HepG2 (cell line): ENCODE data around the gene P3H4. TPM values are rescaled to one million over a fixed set of nuclear protein-coding genes. Genes with fewer than 3 reads are reported as not detected.

Experiments
- ADNP ChIP-seq: sonication (generic); formaldehyde crosslinking; IDR thresholded peaks from 2 replicates; pipeline ENCODE4 v1.4.0; 2020; ENCODE audit warnings: missing genetic modification reagents
- HOXD1 ChIP-seq: sonication (generic); formaldehyde crosslinking; IDR thresholded peaks from 2 replicates; pipeline ENCODE4 v1.5.0; 2020; ENCODE audit warnings: missing genetic modification reagents
- NR2F6 ChIP-seq, 2 experiments: IDR thresholded peaks; 2 replicates each; pipeline ENCODE4 v1.6.1; 2016; ENCODE audit warnings: antibody characterized with exemption in 1 of 2, mild to moderate bottlenecking in 1 of 2
- PAX8 ChIP-seq: sonication (generic); formaldehyde crosslinking; IDR thresholded peaks from 2 replicates; pipeline ENCODE4 v1.8.0; 2022; ENCODE audit warnings: mild to moderate bottlenecking, missing genetic modification reagents, borderline replicate concordance
- PHF8 ChIP-seq: sonication (generic); formaldehyde crosslinking; IDR thresholded peaks from 2 replicates; pipeline ENCODE4 v1.5.0; 2020; ENCODE audit warnings: missing genetic modification reagents
- SATB2 ChIP-seq: sonication (generic); formaldehyde crosslinking; IDR thresholded peaks from 2 replicates; pipeline ENCODE4 v1.5.0; 2020; ENCODE audit warnings: missing genetic modification reagents
- U2AF2 ChIP-seq: fragments of 200-400 bp; formaldehyde crosslinking; IDR thresholded peaks from 2 replicates; pipeline ENCODE4 v1.6.1; 2017; ENCODE audit warnings: low read depth, mild to moderate bottlenecking, low read length
- ZNF33B ChIP-seq: sonication (generic); formaldehyde crosslinking; IDR thresholded peaks from 2 replicates; pipeline ENCODE4 v1.5.1; 2020; ENCODE audit warnings: mild to moderate bottlenecking, missing genetic modification reagents
- polyA plus RNA-seq, 8 experiments: library from polyadenylated mRNA; depleted of rRNA in 3 of 8; stranded (reverse) in 7 of 8; unstranded in 1 of 8; fragments of >200 nt; fragmentation: Illumina TruSeq in 4 of 8; extraction: Trizol in 4 of 8; gene quantifications; 2 replicates each; pipeline versions ENCODE4 v1.2.1 to v1.2.3, GENCODE V29; 2011 to 2016; ENCODE audit warnings: low read depth in 4 of 8, missing spikeins in 1 of 8, mixed read lengths in 1 of 8; ENCODE audit not compliant: insufficient read depth in 1 of 8
- total RNA-seq, 5 experiments: library from RNA; depleted of rRNA; stranded (reverse); fragments of >200 nt; fragmentation: Illumina TruSeq; extraction: Trizol; gene quantifications; 2 replicates each; pipeline ENCODE4 v1.2.3, GENCODE V29; 2016; ENCODE audit warnings: low read depth in 1 of 5
- TF ChIP-seq, protein P1 (sequence below): sonication (generic); formaldehyde crosslinking; IDR thresholded peaks from 2 replicates; pipeline ENCODE4 v1.8.1; 2023; ENCODE audit warnings: mild to moderate bottlenecking, missing genetic modification reagents
- TF ChIP-seq, protein P2 (sequence below): sonication (generic); formaldehyde crosslinking; IDR thresholded peaks from 2 replicates; pipeline ENCODE4 v1.4.0; 2020; ENCODE audit warnings: missing genetic modification reagents, borderline replicate concordance
- TF ChIP-seq, protein P3 (sequence below): sonication (generic); formaldehyde crosslinking; IDR thresholded peaks from 2 replicates; pipeline ENCODE4 v1.5.1; 2020; ENCODE audit warnings: mild to moderate bottlenecking, missing genetic modification reagents, moderate library complexity
- TF ChIP-seq, protein P4 (sequence below): sonication (generic); formaldehyde crosslinking; IDR thresholded peaks from 2 replicates; pipeline ENCODE4 v1.4.0; 2020; ENCODE audit warnings: mild to moderate bottlenecking, missing genetic modification reagents
- TF ChIP-seq, protein P5 (sequence below): sonication (generic); formaldehyde crosslinking; IDR thresholded peaks from 2 replicates; pipeline ENCODE4 v1.8.1; 2023; ENCODE audit warnings: mild to moderate bottlenecking, inconsistent platforms, moderate library complexity, missing genetic modification reagents, borderline replicate concordance
- TF ChIP-seq, protein P6 (sequence below): fragments of 450-650 bp; IDR thresholded peaks from 2 replicates; pipeline ENCODE4 v1.6.1; 2016

Gene P3H4
- total and polyA plus RNA-seq, 2 of the 13 experiments (the other 11 are each of a cell fraction or from before 2014, with no cell fraction given) = 37.1 to 50.6 TPM

DNA sequence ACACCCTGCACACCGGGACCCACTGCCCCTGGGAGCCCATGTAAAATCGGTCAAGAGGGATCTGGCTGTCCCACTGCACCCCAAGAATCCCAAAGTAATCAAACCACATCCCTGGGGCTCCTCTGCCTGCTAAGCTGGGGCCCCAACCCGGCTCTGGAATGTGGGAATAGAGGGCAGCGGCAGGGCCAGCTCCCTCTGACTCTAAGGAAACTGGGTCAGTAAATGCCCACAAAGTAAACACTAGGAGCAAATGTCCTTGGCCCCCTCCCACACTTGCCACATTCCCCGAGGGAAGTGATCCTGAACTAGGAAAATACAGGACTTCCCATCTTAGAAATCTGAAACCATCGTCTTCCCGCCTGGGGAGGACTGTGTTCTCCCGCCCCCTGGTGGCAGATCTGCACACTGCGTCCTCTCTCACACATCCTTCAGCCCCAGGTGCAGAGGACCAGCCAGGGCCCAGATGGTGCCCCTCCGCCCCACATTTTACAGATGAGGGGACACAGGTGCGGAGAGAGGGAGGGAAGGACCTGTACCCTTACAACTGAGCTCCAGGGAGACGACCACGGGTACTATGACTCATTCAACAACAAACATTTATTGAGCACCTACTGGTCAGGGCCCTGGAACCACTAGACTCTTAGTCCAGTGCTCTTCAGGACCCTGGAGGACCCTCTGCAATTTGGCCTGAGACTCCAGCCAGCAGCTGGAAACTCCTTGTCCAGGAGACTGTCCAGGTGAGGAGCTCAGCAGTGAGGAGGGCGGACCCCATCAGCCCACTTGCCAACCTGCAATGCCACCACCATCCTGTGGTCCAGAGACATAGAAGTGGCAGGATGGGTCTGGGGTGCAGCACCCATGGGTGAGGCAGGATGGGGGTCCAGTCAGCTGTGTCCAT is 10.1 kb downstream of the P3H4 start (continued):
- TF ChIP-seq, protein P1, sequence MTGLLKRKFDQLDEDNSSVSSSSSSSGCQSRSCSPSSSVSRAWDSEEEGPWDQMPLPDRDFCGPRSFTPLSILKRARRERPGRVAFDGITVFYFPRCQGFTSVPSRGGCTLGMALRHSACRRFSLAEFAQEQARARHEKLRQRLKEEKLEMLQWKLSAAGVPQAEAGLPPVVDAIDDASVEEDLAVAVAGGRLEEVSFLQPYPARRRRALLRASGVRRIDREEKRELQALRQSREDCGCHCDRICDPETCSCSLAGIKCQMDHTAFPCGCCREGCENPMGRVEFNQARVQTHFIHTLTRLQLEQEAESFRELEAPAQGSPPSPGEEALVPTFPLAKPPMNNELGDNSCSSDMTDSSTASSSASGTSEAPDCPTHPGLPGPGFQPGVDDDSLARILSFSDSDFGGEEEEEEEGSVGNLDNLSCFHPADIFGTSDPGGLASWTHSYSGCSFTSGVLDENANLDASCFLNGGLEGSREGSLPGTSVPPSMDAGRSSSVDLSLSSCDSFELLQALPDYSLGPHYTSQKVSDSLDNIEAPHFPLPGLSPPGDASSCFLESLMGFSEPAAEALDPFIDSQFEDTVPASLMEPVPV = peak; percentile 36; the same call in 1 of the 2 replicates
- TF ChIP-seq, protein P2, sequence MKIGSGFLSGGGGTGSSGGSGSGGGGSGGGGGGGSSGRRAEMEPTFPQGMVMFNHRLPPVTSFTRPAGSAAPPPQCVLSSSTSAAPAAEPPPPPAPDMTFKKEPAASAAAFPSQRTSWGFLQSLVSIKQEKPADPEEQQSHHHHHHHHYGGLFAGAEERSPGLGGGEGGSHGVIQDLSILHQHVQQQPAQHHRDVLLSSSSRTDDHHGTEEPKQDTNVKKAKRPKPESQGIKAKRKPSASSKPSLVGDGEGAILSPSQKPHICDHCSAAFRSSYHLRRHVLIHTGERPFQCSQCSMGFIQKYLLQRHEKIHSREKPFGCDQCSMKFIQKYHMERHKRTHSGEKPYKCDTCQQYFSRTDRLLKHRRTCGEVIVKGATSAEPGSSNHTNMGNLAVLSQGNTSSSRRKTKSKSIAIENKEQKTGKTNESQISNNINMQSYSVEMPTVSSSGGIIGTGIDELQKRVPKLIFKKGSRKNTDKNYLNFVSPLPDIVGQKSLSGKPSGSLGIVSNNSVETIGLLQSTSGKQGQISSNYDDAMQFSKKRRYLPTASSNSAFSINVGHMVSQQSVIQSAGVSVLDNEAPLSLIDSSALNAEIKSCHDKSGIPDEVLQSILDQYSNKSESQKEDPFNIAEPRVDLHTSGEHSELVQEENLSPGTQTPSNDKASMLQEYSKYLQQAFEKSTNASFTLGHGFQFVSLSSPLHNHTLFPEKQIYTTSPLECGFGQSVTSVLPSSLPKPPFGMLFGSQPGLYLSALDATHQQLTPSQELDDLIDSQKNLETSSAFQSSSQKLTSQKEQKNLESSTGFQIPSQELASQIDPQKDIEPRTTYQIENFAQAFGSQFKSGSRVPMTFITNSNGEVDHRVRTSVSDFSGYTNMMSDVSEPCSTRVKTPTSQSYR = no peak
- no peak for TF ChIP-seq PAX8 (CRISPR knock-in tag)
- TF ChIP-seq PHF8 (CRISPR knock-in tag) = 0 out of 2 replicates have a peak, but pooled peaks have one; percentile 34
- no peak for TF ChIP-seq SATB2
- no peak for TF ChIP-seq U2AF2
- TF ChIP-seq ADNP (CRISPR knock-in tag) = no peak
- no peak for TF ChIP-seq HOXD1
- no peak for TF ChIP-seq NR2F6 (IDR thresholded peaks at IDR 0.05)
- peak; percentile 56 for TF ChIP-seq NR2F6 (CRISPR knock-in tag; IDR thresholded peaks at IDR 0.05)
- no peak for TF ChIP-seq ZNF33B
- TF ChIP-seq, protein P3, sequence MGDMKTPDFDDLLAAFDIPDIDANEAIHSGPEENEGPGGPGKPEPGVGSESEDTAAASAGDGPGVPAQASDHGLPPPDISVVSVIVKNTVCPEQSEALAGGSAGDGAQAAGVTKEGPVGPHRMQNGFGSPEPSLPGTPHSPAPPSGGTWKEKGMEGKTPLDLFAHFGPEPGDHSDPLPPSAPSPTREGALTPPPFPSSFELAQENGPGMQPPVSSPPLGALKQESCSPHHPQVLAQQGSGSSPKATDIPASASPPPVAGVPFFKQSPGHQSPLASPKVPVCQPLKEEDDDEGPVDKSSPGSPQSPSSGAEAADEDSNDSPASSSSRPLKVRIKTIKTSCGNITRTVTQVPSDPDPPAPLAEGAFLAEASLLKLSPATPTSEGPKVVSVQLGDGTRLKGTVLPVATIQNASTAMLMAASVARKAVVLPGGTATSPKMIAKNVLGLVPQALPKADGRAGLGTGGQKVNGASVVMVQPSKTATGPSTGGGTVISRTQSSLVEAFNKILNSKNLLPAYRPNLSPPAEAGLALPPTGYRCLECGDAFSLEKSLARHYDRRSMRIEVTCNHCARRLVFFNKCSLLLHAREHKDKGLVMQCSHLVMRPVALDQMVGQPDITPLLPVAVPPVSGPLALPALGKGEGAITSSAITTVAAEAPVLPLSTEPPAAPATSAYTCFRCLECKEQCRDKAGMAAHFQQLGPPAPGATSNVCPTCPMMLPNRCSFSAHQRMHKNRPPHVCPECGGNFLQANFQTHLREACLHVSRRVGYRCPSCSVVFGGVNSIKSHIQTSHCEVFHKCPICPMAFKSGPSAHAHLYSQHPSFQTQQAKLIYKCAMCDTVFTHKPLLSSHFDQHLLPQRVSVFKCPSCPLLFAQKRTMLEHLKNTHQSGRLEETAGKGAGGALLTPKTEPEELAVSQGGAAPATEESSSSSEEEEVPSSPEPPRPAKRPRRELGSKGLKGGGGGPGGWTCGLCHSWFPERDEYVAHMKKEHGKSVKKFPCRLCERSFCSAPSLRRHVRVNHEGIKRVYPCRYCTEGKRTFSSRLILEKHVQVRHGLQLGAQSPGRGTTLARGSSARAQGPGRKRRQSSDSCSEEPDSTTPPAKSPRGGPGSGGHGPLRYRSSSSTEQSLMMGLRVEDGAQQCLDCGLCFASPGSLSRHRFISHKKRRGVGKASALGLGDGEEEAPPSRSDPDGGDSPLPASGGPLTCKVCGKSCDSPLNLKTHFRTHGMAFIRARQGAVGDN (CRISPR knock-in tag) = peak; percentile 51
- TF ChIP-seq, protein P4, sequence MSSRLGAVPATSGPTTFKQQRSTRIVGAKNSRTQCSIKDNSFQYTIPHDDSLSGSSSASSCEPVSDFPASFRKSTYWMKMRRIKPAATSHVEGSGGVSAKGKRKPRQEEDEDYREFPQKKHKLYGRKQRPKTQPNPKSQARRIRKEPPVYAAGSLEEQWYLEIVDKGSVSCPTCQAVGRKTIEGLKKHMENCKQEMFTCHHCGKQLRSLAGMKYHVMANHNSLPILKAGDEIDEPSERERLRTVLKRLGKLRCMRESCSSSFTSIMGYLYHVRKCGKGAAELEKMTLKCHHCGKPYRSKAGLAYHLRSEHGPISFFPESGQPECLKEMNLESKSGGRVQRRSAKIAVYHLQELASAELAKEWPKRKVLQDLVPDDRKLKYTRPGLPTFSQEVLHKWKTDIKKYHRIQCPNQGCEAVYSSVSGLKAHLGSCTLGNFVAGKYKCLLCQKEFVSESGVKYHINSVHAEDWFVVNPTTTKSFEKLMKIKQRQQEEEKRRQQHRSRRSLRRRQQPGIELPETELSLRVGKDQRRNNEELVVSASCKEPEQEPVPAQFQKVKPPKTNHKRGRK (CRISPR knock-in tag) = no peak
- TF ChIP-seq, protein P5, sequence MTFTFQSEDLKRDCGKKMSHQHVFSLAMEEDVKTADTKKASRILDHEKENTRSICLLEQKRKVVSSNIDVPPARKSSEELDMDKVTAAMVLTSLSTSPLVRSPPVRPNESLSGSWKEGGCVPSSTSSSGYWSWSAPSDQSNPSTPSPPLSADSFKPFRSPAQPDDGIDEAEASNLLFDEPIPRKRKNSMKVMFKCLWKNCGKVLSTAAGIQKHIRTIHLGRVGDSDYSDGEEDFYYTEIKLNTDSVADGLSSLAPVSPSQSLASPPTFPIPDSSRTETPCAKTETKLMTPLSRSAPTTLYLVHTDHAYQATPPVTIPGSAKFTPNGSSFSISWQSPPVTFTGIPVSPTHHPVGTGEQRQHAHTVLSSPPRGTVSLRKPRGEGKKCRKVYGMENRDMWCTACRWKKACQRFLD (CRISPR knock-in tag) = no peak
- TF ChIP-seq, protein P6, sequence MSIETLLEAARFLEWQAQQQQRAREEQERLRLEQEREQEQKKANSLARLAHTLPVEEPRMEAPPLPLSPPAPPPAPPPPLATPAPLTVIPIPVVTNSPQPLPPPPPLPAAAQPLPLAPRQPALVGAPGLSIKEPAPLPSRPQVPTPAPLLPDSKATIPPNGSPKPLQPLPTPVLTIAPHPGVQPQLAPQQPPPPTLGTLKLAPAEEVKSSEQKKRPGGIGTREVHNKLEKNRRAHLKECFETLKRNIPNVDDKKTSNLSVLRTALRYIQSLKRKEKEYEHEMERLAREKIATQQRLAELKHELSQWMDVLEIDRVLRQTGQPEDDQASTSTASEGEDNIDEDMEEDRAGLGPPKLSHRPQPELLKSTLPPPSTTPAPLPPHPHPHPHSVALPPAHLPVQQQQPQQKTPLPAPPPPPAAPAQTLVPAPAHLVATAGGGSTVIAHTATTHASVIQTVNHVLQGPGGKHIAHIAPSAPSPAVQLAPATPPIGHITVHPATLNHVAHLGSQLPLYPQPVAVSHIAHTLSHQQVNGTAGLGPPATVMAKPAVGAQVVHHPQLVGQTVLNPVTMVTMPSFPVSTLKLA = no peak
